ENCODE measurements around the gene PLA2G2F.

Gene PLA2G2F

DNA sequence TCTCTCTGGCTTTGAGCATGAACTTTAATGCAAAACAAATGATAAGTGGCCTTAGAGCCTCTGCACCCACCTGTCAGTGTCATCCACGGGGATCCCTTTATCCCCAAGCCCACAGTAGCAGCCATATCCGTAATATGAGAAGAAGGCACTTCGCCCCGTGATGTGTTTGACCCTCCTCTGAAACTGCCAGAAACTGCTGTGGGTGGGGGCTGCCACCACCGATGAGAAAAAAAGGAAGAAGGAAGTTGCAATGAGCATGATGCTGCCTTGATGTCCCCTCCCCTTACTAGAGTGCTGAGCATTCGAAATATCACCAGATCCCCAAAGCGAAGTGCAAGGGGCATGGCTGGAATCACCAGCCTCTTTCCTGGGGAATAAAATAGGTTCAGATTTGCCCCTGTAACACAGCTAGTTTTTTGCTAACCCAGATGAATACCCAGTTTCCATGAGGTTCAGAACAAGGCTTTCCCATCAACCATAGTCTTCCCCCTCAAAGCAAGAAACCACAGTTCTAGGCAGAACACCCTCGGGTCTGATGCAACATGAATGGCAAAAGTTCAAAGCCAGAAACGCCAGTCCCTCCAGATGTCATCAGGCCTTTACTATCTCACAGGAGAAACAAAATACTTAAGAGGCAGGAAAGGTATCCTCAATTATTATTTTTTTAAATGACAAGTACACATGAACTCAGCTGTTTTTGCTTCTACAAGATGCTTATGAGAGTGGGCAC, 36.0 kb downstream of the PLA2G2F start:
- no peak for DNase-seq

DNA sequence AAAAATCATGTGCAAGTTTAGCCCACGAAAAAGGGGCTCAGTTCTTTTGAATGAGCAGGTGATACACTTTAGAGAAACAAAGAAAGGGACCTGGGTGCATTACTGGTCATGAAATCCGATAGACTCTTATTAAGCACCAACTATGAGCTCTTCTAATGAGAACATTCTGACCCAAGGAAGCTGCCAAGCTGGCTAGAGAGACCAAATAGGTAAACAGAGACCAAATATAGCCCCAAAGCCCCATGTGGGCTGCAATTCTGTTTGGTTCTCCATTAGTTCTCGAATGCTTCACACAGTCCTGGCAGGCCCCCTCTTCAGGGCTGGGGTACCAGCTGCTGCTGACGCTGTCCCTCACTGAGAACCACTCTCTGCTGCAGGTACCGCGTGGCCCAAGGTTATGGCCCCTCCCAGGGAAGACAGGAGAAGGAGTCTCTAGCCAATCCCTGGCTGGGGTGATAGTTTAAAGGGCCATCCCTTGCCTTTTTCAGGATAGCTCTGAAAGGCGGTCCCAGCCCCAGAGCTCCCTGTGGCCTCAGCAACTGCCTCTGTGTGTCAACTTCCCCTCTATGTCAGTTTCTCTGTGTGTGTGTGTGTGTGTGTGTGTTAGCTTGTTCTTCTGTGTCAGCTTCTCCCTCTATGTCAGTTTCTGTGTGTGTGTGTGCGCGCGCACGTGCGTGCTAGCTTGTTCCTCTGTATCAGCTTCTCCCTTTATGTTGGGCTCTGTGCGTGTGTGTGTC, 39.7 kb downstream of the PLA2G2F start:
- DNase-seq: no peak

DNA sequence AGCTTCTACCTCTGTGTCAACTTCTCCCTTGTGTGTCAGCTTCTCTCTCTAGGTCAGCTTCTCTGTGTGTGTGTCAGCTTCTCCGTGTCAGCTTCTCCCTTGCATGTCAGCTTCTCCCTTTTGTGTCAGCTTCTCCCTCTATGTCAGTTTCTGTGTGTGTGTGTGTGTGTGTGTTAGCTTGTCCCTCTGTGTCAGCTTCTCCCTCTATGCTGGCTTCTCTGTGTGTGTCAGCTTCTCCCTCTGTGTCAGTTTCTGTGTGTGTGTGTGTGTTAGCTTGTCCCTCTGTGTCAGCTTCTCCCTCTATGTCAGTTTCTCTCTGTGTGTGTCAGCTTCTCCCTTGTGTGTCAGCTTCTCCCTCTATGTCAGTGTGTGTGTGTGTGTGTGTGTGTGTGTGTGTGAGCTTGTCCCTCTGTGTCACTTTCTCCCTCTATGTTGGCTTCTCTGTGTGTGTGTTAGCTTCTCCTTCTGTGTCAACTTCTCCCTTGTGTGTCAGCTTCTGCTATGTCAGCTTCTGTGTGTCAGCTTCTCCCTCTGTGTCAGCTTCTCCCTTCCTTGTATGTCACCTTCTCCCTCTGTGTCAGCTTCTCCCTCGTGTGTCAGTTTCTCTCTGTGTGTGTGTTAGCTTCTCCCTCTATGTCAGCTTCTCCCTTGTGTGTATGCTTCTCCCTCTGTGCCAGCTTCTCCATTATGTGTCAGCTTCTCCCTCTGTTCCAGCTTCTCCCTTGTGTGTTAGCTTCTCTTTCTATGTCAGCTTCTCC, 40.4 kb downstream of the PLA2G2F start:
- DNase-seq: no peak

- DNase-seq: no peak
These were observed 41.2 kb downstream of the PLA2G2F start for GRCh38 chr1:20180129-20180843.

- DNase-seq: no peak
These were observed 41.7 kb downstream of the PLA2G2F start for GRCh38 chr1:20180844-20181207.

GRCh38 chr1:20182415-20182814, 43.3 kb downstream of the PLA2G2F start:
- DNase-seq: no peak

DNA sequence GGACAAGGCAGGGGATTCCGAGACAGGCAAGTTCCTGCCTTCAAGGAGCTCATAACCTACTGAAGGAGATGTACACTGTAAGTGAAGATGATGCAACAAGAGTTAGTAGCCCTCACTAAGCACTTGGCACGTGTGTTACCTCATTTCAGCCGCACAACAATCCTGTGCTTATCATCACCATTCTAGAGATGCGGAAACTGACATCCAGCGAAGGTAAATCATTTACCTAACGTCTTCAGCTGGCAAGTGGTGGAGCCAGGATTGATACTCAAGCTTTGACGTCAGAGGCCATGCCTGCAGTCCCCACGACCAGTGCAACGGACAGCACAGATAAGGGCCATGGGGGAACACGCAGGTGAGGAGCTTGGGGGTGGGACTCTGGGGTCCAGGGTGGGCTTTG, 43.9 kb downstream of the PLA2G2F start:
- no peak for DNase-seq

- DNase-seq: no peak
These were observed 44.6 kb downstream of the PLA2G2F start for GRCh38 chr1:20183616-20184271.

GRCh38 chr1:20184481-20184900, 45.4 kb downstream of the PLA2G2F start:
- DNase-seq: no peak

- DNase-seq: peak; percentile 77 to 80
These were observed 46.1 kb downstream of the PLA2G2F start for GRCh38 chr1:20184997-20185833.

- DNase-seq: peak; percentile 81 to 83
These were observed 47.0 kb downstream of the PLA2G2F start, which contains the start of the genes PLA2G2C and UBXN10 for GRCh38 chr1:20185834-20186782. TSS of gene PLA2G2C (minus strand) at chr1:20186518. CDS start at chr1:20177363, 9,155 bp downstream. TSS of gene UBXN10 (plus strand) at chr1:20186096. CDS start at chr1:20190562, 4,466 bp downstream.

DNA sequence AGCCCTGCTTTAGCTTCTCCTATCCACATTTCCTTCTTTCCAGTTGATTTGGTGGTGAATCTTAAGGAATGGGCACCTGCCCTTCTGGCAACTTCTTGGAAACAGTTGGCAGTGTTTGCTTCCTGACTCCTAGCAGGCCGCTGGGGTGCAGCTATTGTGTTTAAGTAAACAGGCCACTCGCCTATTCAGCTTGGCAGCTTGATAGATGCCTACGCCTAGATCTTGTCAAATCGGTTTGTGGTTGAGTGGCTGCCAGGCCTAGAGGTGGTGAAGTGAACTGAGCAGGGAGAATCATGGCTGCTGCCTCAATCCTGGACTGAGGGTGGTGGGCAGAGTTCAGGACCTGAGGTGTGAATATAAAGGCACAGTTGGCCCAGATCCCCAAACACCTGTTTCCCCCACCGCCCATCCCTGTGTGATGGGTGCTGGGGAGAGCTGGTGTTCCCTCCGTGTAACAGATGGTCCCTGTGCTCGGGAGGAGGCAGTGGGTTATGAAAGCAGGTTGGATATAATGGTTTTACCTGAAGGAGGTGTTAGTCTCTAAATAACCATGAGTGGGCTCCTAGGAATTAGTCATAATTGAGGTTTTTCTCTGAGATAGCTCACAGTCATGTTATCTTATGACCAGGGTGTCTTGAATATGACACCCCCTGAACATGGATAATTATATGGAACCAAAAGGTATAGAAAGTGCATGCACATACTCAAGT, 48.1 kb downstream of the PLA2G2F start:
- DNase-seq: peak; percentile 71 to 73

- DNase-seq: no peak
These were observed 48.8 kb downstream of the PLA2G2F start for GRCh38 chr1:20187813-20188454.

- DNase-seq: no peak
These were observed 49.3 kb downstream of the PLA2G2F start for GRCh38 chr1:20188455-20188817.

- DNase-seq: no peak
These were observed 50.5 kb downstream of the PLA2G2F start for GRCh38 chr1:20189664-20190063.

DNA sequence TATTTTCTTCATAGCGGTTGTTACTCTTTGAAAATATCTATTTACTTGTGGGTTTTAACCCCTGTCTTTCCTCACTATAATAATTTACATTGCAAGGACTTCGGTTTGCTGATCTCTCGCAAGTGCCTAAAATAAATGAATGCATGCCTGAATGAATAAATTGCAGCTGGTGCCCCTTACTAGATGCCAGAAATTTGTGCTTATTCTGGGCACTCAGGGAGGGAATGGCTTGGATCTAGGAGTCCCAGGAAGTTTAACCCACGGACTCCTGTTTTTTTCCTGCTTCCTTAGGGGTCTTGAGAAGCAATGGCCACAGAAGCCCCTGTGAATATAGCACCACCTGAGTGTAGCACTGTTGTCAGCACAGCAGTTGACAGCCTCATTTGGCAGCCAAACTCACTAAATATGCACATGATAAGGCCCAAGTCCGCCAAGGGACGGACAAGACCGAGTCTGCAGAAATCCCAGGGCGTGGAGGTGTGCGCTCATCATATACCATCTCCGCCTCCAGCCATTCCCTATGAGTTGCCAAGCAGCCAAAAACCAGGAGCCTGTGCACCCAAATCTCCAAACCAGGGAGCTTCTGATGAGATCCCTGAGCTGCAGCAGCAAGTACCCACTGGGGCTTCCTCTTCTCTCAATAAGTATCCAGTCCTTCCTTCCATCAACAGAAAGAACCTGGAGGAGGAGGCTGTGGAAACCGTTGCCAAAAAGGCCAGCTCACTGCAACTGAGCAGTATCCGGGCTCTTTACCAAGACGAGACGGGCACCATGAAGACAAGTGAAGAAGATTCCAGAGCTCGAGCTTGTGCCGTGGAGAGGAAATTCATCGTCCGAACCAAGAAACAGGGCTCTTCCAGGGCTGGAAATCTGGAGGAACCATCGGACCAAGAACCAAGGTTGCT, 51.4 kb downstream of the PLA2G2F start:
- no peak for DNase-seq

GRCh38 chr1:20191266-20191825, 52.2 kb downstream of the PLA2G2F start:
- no peak for DNase-seq

All from activated T-cell treated with anti-CD3 and anti-CD28 coated beads, Interleukin-2, amount 50 U/mL, for 48 hours (primary cell).